ENCODE measurements around the gene TRMT2A. TPM values are rescaled to one million over a fixed set of nuclear protein-coding genes. Genes with fewer than 3 reads are reported as not detected.

TRMT2A gene
- total and polyA plus RNA-seq, 10 of the 15 experiments (the other 5 are each of a cell fraction or from before 2014, with no cell fraction given), result 0.29 to 97.0 (median 57.9) TPM

GRCh38 chr22:20129747-20130014, 12.7 kb upstream of the TRMT2A start:
- no peaks in the 10 kb centered on the region for H4K20me1 ChIP-seq (ENCODE audit: control insufficient read depth, insufficient read depth)
- H2AFZ ChIP-seq (ENCODE audit: control insufficient read depth, low read depth, low read length), result no peak overlapping the region
- POLR2A ChIA-PET, result interaction anchor here (1.8 kb wide), 1 partner anchor 10 kb away, joined by 4 read pairs; no protein-coding TSS in a partner anchor
- SMC1A ChIA-PET (ENCODE audit: uncharacterized antibody, unreplicated experiment), result interaction anchor here (0.9 to 1.5 kb wide), 2 partner anchors 11 to 107 kb away, joined by 3 to 5 read pairs; no protein-coding TSS in a partner anchor
- H3K9ac ChIP-seq (ENCODE audit: control insufficient read depth, insufficient read depth, low read length), result no peak overlapping the region
- H3K79me2 ChIP-seq (ENCODE audit: control insufficient read depth, insufficient read depth, low read length), result peaks cover 7% of the 10 kb centered on the region
- no peak overlapping the region for H3K4me3 ChIP-seq
- H3K9me3 ChIP-seq (replicated peaks; ENCODE audit: control insufficient read depth, insufficient read depth, low read length), result no peaks in the 10 kb centered on the region
- H3K4me1 ChIP-seq (ENCODE audit: control insufficient read depth, insufficient read depth, low read length), result peaks cover 12% of the 10 kb centered on the region
- in situ Hi-C loops (cut with MboI), result no loop called here
- 79% methylated on average over 3 of the region's 3 CpGs for WGBS (ENCODE audit: insufficient coverage, insufficient replicate concordance, low lambda C conversion rate, missing lambda C conversion rate)
- H3K27ac ChIP-seq (ENCODE audit: control insufficient read depth, insufficient read depth), result no peak overlapping the region
- no peak overlapping the region for H3K4me2 ChIP-seq (ENCODE audit: control insufficient read depth, insufficient read depth)
- H3K36me3 ChIP-seq (ENCODE audit: control insufficient read depth in 2 of 2, insufficient read depth in 2 of 2, low read length in 1 of 2), result peaks cover 18 to 20% of the 10 kb centered on the region in 2 experiments; a peak in 3 of 4 replicates
- H3K27me3 ChIP-seq (replicated peaks in 1 of 2; ENCODE audit: control insufficient read depth in 2 of 2, insufficient read depth in 2 of 2, low read length in 1 of 2), result no peaks in the 10 kb centered on the region
- CTCF ChIA-PET, result interaction anchor here (0.7 to 2.1 kb wide), 3 partner anchors 116 to 176 kb away, joined by 4 to 7 read pairs (median 5); no protein-coding TSS in a partner anchor
- FAIRE-seq, result no peak
- ATAC-seq, result no peak
- no peak for DNase-seq (ENCODE audit: low read depth, low spot score)
- RAD21 ChIA-PET (ENCODE audit: unreplicated experiment), result interaction anchor here (1.1 kb wide), 1 partner anchor 156 kb away, joined by 3 read pairs; no protein-coding TSS in a partner anchor
- intact Hi-C loops (cut with micrococcal nuclease; ENCODE audit: unreplicated experiment), result no loop called here
- no TSS peak for BruUV-seq (replicated peaks)
- TF ChIP-seq PAX5 (IDR thresholded peaks at IDR 0.05; ENCODE audit: borderline replicate concordance, low read depth, low read length), result no peak
- TF ChIP-seq BACH1 (IDR thresholded peaks at IDR 0.05; ENCODE audit: borderline replicate concordance), result no peak
- TF ChIP-seq RFX5 (IDR thresholded peaks at IDR 0.05; ENCODE audit: low read depth, low read length), result no peak
- no peak for TF ChIP-seq ZBTB33 (IDR thresholded peaks at IDR 0.05)
- no peak for TF ChIP-seq IKZF2 (IDR thresholded peaks at IDR 0.05)
- no peak for TF ChIP-seq NFXL1 (IDR thresholded peaks at IDR 0.05; ENCODE audit: borderline replicate concordance)
- no peak for TF ChIP-seq JUND (IDR thresholded peaks at IDR 0.05; ENCODE audit: low read depth, low read length)
- TF ChIP-seq PRDM15 (CRISPR knock-in tag; IDR thresholded peaks at IDR 0.05), result no peak
- TF ChIP-seq ZNF207 (IDR thresholded peaks at IDR 0.05; ENCODE audit: borderline replicate concordance), result no peak
- no peak for TF ChIP-seq HDGF (IDR thresholded peaks at IDR 0.05)
- TF ChIP-seq CHD2 (IDR thresholded peaks at IDR 0.05; ENCODE audit: borderline replicate concordance, low read depth, low read length), result no peak
- TF ChIP-seq HSF1 (IDR thresholded peaks at IDR 0.05; ENCODE audit: low read depth, low read length), result no peak
- TF ChIP-seq YBX1 (IDR thresholded peaks at IDR 0.05), result no peak
- TF ChIP-seq SMAD1 (IDR thresholded peaks at IDR 0.05; ENCODE audit: low read depth, partially characterized antibody), result no peak
- TF ChIP-seq E2F8 (IDR thresholded peaks at IDR 0.05; ENCODE audit: low read depth, partially characterized antibody), result no peak
- TF ChIP-seq GABPA (IDR thresholded peaks at IDR 0.05; ENCODE audit: low read depth), result no peak

All from GM12878 (cell line).